GM21447 (cell line): ENCODE results near the gene UBL7.
"Not testable (repeated sequence)": the region's sequence is repeated elsewhere in the genome, so short reads cannot be mapped to it uniquely, and the experiment has no call there.

Experiments
- ATAC-seq: cut with Tn5 transposase; IDR thresholded peaks from one replicate; pipeline ENCODE4 v1.9.1; 2021; ENCODE audit not compliant: unreplicated experiment

UBL7 gene

DNA sequence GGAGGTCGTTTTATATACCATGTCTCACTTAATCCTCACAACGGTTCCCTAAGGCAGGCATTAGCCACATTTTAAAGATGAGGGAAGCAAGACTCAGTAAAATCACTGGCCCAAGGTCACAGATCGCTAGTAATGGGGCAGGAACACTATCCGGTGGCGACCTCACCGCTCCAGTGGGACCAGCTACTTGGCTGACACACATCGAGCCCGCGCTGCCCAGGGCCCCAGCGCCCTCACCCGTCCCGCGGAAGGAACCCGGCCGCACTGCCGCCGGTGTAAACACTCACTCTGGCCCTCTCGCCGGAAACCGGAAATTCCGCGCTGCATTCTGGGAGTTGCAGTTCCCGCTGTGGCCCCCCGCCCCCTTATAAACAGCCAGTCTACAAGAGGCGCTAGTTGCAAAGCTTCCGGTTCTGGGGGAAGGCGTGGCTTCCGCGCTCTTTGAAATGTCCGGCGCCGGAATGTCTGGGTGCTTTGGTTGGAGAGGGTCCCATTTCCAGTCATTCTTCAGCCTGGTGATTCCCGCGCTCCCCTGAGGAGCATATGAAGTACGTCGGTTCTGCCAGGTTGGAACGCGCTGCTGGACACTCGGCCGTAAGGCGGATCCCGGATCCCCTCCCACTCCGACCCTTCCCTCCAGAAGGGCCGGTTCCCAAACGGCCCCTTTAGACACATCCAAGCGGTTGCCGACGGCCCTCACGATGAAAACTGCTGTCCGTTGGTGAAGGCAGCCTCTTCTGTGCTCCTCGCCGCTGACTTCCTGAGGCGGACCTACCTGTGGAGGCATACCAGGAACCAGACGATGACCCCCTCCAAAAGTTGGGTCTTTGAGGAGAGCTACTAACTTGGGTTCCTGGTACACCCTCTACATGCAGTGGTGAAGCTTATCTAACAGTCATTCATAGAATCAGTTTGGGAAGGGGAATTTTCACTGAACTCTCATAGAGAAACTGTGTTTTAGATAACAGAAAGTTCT lies at the start of gene UBL7:
UBL7 (minus strand) TSS at position 290 of the 976 bp plus-strand sequence. CDS start 2,293 bp downstream, outside the sequence.
- peak; percentile 79 for ATAC-seq

- ATAC-seq = no peak
Observed at GRCh38 chr15:74506515-74506840, 45.5 kb upstream of the UBL7 start.

DNA sequence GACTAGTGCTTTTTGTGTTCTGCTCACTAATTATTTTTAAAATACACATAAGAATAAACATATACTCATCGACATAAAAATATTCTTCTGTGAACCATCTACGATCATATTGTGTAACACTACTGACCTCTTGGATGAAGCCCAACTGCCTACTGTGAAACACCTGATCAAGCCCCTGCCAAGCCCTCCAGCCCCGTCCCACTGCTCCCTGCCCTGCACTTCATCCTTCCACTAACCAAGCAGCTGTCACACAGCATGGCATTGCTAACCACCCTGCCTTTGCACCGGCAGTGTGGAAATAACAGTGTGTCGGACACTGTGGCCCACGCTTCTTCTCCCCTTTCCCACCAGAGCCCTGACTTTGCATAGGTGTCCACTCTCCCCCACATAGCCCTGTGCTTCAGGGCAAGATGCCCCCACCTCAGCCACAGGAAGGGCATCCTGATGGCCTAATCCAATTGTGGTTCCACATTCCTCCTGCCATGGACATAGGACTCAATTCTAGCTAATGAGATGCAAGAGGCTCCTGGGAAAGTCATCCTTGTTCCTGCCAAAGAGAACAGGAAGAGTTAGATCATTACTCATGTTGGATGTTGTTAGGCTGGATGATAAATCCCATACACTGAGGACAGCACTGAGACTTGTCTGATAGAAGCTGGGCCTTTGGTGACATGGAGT lies 45.0 kb upstream of the UBL7 start:
- ATAC-seq = no peak

- no peak for ATAC-seq
Observed at GRCh38 chr15:74504836-74505235, 43.9 kb upstream of the UBL7 start.

DNA sequence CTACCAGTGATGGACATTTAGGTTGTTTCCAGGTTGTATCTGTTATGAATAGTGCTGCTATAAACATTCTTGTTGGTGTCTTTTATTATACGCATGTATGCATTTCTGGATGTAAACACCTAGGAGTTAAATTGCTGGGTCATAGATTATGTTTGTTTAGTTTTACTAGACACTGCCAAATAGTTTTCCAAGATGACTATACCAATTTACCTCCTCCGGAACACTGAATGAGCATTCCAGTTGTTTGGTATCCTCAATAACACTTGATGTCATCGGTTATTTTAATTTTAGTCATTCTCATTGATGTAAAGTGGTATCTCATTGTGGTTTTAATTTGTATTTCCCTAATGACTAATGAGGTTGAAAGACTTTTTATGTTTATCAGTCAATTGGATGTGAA lies 43.5 kb upstream of the UBL7 start:
- ATAC-seq = no peak

DNA sequence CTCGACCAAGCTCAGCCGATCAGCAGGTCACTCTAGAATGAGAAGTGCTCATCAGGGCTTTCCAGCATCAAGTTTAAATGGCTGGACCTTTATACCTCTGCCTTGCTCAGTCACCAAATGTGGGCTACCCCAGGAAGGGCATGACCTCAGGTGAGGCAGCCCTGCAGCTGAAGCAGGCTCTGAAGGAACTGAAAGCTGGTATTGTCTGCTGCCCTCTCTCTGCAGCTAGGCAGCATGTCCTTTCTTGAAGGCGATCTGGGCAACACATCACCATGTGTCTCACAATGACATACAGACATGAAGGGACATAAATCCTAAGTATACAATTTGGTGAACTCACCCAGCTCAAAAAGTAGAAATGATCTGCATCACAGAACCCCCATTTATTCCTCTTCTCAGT lies 41.3 kb upstream of the UBL7 start:
- no peak for ATAC-seq

GRCh38 chr15:74500401-74500800 lies 39.4 kb upstream of the UBL7 start:
- ATAC-seq = no peak

GRCh38 chr15:74499366-74499765 lies 38.4 kb upstream of the UBL7 start:
- ATAC-seq = no peak

- ATAC-seq = no peak
Observed at GRCh38 chr15:74497584-74497983, 36.6 kb upstream of the UBL7 start.

- no peak for ATAC-seq
Observed at GRCh38 chr15:74496648-74497047, 35.7 kb upstream of the UBL7 start.

GRCh38 chr15:74490339-74490689 lies 29.4 kb upstream of the UBL7 start:
- no peak for ATAC-seq

DNA sequence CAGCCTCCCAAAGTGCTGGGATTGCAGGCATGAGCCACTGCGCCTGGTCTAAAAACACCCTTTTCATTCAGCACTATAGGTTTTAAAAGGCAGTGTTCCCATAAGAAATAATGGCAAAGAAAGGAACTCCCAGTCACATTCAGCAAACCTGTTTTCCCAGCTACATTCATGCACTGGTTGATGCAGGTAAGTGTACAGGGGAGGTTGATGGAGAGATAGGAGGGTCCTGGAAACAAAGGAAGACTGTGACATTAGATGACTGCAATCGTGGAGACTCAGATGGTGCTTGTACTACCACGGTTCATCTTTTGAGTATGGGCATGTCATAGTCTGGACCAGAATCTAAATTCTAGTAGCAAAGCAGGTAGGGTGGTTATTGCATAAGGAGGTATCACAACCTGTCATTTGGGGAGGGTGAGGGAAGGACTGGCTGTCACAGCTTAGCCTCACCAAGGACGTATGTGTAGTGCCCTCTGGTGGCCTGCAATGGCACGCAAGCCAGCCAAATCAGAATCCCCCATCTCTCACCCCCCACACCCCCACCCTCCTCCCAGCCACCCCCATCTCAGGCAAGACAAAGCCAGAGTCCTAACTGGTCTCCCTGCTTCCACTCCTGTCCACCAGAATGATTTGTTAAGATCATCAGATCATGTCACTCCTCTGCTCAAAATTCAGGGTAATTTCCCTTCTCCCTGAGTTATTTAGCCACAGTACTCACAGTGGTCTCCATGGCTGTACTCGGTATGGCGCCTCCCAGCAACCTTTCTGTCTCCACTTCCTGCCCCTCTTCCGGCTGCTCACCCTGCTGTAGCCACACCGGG lies 28.8 kb upstream of the UBL7 start:
- ATAC-seq = peak; percentile 61

- no peak for ATAC-seq
Observed at GRCh38 chr15:74488776-74489175, 27.8 kb upstream of the UBL7 start.

- ATAC-seq = no peak
Observed at GRCh38 chr15:74482661-74483060, 21.7 kb upstream of the UBL7 start.

DNA sequence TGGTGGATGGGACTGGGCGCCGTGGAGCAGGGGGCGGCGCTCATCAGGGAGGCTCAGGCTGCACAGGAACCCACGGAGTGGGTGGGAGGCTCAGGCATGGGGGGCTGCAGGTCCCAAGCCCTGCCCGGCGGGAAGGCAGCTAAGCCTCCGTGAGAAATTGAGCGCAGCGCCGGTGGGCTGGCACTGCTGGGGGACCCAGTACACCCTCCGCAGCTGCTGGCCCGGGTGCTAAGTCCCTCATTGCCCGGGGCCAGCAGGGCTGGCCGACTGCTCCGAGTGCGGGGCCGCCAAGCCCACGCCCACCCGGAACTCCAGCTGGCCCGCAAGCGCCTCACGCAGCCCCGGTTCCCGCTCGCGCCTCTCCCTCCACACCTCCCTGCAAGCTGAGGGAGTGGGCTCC lies 19.4 kb upstream of the UBL7 start:
- ATAC-seq = not testable (repeated sequence)

GRCh38 chr15:74471621-74472020 lies 10.7 kb upstream of the UBL7 start:
- not testable (repeated sequence) for ATAC-seq

GRCh38 chr15:74470631-74471395 lies 9.9 kb upstream of the UBL7 start:
- no peak for ATAC-seq

GRCh38 chr15:74468341-74469032 lies 7.5 kb upstream of the UBL7 start:
- ATAC-seq = no peak

DNA sequence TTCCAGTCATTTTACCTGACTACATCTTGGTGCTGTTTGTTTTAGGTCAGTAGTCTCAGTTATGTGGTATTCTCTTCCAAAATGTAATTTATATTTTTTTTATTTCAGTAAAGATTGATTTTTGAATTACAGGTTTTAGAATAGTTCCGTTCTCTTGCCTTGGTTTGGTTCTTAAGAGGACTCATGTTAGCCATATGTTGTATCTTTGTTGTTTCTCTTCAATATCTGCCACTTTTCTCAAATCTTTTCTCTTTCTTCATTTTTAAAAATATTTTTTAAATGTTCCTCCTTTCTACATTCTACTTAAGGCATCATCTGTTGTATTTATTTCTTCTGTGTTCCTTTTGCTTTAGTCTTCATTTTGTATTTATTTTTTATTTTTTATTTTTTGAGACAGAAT lies 5.6 kb upstream of the UBL7 start:
- no peak for ATAC-seq

DNA sequence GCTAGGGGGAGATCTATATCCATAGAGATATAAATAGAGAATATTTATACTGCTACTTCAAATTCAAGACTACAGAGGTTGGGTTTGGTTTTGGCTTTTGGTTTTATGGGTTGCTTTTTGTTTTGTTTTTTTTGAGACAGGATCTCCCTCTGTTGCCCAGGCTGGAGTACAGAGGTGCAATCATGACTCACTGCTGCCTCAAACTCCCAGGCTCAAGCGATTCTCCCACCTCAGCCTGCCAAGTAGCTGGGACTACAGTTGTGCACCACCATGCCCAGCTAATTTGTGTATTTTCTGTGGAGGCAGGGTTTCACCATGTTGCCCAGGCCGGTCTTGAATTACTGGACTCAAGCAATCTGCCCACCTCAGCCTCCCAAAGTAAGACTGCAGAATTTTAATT lies 3.9 kb upstream of the UBL7 start:
- no peak for ATAC-seq
